GM12891 (cell line): ENCODE measurements around the gene ACSL5.
"Not testable (repeated sequence)": the region's sequence is repeated elsewhere in the genome, so short reads cannot be mapped to it uniquely, and the experiment has no call there.

Experiments
- DNase-seq: peaks from one replicate; pipeline ENCODE4 v3.0.0; 2011; ENCODE audit warnings: low spot score; ENCODE audit not compliant: insufficient read length
- FAIRE-seq: peaks from 2 replicates; lab custom pipeline; 2011; peaks lifted over from hg19 to GRCh38; lab: Jason Lieb, UNC
- PAX5 ChIP-seq: IDR thresholded peaks from 2 replicates; pipeline ENCODE4 v1.6.1; 2011; ENCODE audit warnings: low read length, moderate library complexity, mild to moderate bottlenecking; ENCODE audit not compliant: insufficient read depth, severe bottlenecking
- POLR2A ChIP-seq: IDR thresholded peaks from 2 replicates; pipeline ENCODE4 v1.6.1; 2011; ENCODE audit warnings: low read depth, low read length, control low read depth
- POLR2AphosphoS5 ChIP-seq: IDR thresholded peaks from 2 replicates; pipeline ENCODE4 v1.6.1; 2011; ENCODE audit warnings: low read depth, low read length, control low read depth
- POU2F2 ChIP-seq: IDR thresholded peaks from 2 replicates; pipeline ENCODE4 v1.6.1; 2011; ENCODE audit warnings: low read depth, mild to moderate bottlenecking, control low read depth, low read length, moderate library complexity
- SPI1 ChIP-seq: IDR thresholded peaks from 2 replicates; pipeline ENCODE4 v1.6.1; 2011; ENCODE audit warnings: low read depth, low read length, control low read depth
- TAF1 ChIP-seq: IDR thresholded peaks from 2 replicates; pipeline ENCODE4 v1.6.1; 2011; ENCODE audit warnings: low read depth, low read length, control low read depth

Gene ACSL5

DNA sequence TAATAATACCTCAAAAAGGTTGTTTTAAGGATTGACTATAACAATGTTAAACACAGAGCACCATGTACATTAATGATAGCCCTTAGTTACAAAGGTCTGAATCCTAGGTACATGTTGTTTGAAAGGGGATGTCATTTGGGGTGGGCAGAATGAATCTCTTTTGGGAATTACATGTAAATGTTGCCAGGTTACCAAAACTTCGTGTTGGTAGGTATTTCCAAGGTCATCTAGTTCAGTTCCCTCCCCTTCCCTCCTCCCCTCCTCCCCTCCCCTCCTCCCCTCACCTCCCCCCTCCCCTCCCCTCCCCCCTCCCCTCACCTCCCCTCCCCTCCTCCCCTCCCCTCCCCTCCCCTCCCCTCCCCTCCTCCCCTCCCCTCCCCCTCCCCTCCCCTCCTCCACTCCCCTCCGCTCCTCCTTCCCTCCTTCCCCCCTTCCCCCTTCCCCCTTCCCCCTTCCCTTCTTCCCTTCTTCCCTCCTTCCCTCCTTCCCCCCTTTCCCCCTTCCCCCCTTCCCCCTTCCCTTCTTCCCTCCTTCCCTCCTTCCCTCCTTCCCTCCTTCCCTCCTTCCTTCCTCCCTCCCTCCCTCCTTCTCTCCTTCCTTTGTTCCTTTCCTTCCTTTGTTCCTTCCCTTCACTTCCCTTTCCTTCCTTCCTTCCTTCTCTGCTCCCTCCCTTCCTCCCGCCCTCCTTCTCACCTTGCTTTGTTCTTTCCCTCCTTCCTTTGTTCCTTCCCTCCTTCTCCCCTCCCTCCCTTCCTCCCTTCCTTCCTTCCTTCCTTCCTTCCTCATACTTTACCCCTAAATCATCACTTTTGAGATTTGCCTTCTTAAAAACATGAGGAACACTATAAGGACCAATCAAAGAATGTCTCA, 81.2 kb downstream of the ACSL5 start:
- no peak for TF ChIP-seq PAX5
- no peak for TF ChIP-seq POU2F2
- no peak for TF ChIP-seq POLR2A
- no peak for TF ChIP-seq SPI1
- TF ChIP-seq TAF1, result no peak
- TF ChIP-seq POLR2AphosphoS5, result no peak
- FAIRE-seq (no peak), DNase-seq (no peak)

DNA sequence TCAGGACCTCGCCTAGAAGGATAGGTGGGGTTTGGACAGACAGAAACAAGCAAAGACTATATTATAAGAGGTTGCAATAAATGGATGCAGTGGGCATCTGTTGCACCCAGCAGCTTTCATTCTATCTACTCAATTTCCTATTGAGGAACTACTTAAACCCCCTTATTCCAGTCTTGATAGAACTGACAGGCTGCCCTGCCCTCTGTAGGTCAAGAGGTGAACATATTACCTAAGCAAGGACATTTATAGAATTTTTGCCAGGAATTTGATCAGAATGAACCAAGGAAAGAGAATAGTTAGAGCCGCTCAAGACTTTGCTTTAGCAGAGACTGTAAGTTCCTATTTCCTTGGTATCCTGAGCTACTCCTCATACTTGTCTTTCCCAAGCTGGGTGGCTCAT, 82.6 kb downstream of the ACSL5 start:
- FAIRE-seq, result no peak
- DNase-seq, result no peak
- TF ChIP-seq POLR2AphosphoS5 (no peak), POLR2A (no peak), POU2F2 (no peak), SPI1 (no peak), PAX5 (no peak), TAF1 (no peak)

DNA sequence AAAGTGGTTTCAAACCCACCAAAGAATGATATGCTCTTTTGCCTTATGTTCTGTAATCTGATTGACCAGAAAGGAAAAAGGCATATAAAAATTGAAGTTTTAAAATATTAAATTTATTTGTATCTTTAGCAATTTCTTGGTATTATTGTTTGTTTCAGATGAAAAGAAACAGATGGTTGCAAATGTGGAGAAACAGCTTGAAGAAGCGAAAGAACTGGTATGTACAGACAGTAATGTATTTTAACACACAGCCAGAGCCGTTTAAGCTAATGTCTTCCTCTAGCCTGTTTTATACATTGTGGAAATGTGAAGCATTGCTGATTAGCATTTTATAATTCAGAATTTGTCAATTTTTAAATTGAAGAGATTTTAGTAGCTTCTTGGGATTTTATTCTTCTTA, 86.5 kb downstream of the ACSL5 start:
- no peak for DNase-seq
- TF ChIP-seq POLR2AphosphoS5 (no peak), SPI1 (no peak), POLR2A (no peak), TAF1 (no peak), POU2F2 (no peak), PAX5 (no peak)
- no peak for FAIRE-seq

DNA sequence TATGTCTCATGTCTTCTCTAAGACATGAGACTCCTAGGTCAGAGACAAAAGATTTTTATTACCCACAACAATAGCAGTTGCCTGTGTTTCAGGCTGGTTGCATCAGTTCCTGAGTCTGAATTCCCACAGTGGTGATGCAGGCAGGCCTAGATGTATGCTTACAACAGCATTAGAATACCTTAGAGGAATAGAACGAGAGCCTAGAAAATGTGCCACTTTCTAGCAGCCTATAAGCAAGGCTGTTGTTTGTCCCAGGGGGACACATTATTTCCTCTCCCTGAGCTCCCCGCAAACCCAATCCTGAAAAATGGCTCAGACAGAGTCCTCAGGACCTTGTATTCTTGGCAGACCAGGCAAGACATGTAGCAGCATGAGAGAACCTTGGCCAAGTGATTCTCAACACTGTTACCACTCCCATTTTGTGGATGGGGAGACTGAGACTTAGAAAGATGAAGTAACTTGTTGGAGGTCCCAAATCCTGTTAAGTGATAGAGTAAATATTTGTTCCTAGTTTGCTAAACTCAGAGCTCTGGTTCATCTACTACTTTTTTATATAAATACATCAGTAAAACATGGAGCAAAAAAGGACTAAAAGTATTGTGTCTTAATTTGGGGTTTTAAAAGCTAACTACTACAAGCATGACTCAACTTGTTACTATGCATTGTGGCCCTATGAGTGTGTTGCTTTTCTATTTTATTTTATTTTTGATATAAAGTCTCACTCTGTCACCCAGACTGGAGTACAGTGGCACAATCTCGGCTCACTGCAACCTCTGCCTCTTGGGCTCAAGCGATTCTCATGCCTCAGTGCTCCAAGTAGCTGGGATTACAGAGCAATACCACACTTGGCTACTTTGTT, 87.3 kb downstream of the ACSL5 start:
- DNase-seq (no peak), FAIRE-seq (no peak)
- TF ChIP-seq POLR2AphosphoS5, result no peak
- TF ChIP-seq POU2F2, result no peak

DNA sequence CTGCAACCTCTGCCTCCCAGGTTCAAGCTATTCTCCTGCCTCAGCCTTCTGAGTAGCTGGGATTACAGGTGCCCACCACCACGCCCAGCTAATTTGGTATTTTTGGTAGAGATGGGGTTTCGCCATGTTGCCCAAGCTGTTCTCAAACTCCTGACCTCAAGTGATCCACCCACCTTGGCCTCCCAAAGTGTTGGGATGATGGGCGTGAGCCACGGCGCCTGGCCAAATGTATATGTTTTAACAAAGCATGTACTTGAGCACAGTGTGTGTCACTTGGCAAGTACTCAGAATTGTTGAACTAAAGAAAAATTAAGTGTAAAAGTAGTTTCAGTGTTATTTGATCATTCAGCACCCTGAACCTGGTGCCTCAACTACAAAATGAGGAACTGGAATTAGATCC, 90.2 kb downstream of the ACSL5 start:
- not testable (repeated sequence) for FAIRE-seq, DNase-seq
- TF ChIP-seq SPI1, result peak; percentile 61

DNA sequence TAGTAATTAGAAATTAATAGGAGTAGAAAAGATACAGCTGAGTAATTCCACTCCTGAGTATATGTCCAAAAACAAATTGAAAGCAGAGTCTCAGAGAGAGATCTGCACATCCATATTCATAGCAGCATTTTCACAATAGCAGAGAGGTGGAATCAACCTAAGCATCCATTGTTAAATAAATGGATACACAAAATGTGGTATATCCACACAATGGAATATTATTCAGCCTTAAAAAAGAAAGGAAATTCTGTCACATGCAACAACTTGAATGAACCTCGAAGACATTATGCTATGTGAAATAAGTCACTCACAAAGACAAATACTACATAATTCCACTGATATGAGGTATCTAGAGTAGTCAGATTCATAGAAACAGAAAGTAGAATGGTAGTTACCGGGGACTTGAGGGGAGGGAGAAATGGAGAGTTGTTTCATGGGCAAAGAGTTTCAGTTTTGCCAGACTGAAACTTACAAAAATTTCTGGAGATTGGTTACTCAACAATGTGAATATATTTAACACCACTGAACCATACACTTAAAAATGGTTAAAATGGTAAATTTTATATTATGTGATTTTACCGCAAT, 91.5 kb downstream of the ACSL5 start:
- no peak for DNase-seq

DNA sequence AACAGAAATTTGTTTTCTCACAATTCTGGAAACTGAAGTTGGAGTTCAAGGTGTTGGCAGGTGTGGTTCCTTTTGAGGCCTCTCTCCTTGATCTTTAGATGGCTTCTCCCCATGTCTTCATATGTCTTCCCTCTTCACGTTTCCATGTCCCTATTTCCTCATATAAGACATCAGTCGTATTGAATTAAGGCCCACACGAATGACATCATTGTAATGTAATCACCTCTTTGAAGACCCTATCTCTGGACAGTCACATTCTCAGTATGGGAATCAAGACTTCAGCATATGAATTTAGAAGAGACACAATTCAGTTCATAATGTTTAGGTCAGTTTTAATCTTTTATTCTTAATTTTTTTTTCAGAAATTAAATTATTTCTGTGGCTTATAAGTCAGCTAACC, 92.9 kb downstream of the ACSL5 start:
- FAIRE-seq, result no peak
- no peak for TF ChIP-seq TAF1
- TF ChIP-seq POLR2AphosphoS5, result no peak
- no peak for TF ChIP-seq SPI1
- no peak for TF ChIP-seq PAX5
- no peak for TF ChIP-seq POU2F2
- TF ChIP-seq POLR2A, result no peak

More for the DNA sequence above, 91.5 kb downstream of the ACSL5 start:
- no peak for FAIRE-seq
- TF ChIP-seq SPI1 (no peak), POU2F2 (no peak), PAX5 (no peak), POLR2AphosphoS5 (no peak), TAF1 (no peak), POLR2A (no peak)

DNA sequence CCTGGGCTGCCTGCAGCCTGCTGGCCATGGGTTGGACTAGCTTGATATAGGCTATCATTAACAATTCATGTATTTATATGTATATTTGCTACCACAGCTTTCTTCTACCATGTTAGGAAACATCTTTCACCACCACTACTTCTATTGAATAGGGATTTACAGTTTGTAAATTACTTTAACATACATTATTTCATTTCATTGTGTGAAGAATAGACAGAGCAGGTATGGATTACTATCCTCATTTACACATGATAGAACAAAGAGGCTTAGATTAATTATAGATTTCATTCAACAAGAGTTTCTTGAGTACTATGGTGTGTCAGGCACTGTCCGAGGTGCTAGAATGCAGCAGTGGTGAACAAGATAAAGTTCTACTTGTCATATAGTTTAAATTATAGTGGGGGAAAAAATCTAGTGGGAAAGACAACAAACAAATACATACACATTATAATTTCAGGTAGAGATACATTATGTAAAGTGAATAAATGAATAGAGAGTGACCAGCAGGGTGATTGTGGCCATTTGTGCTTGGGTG, 93.7 kb downstream of the ACSL5 start:
- TF ChIP-seq POLR2AphosphoS5 (no peak), SPI1 (no peak), POLR2A (no peak), PAX5 (no peak), POU2F2 (no peak), TAF1 (no peak)
- FAIRE-seq (no peak), DNase-seq (no peak)

More for the DNA sequence above, 92.9 kb downstream of the ACSL5 start:
- DNase-seq, result no peak
